HG03280 (cell line): ENCODE data around the gene TMEM271.
"Not testable (repeated sequence)": the region's sequence is repeated elsewhere in the genome, so short reads cannot be mapped to it uniquely, and the experiment has no call there.

Experiments used
- ATAC-seq: cut with Tn5 transposase; IDR thresholded peaks from one replicate; pipeline ENCODE4 v1.9.1; 2021; ENCODE audit warnings: mild to moderate bottlenecking, moderate library complexity; ENCODE audit not compliant: unreplicated experiment

Gene TMEM271

GRCh38 chr4:566508-567295 is 9.4 kb downstream of the TMEM271 start:
- no peak for ATAC-seq

- ATAC-seq = no peak
Observed at GRCh38 chr4:566035-566434, 10.1 kb downstream of the TMEM271 start.

GRCh38 chr4:565614-566013 is 10.5 kb downstream of the TMEM271 start:
- not testable (repeated sequence) for ATAC-seq

GRCh38 chr4:562458-562857 is 13.6 kb downstream of the TMEM271 start:
- not testable (repeated sequence) for ATAC-seq

GRCh38 chr4:561426-561825 is 14.7 kb downstream of the TMEM271 start:
- no peak for ATAC-seq

- ATAC-seq = no peak
Observed at GRCh38 chr4:560731-561291, 15.3 kb downstream of the TMEM271 start.

- ATAC-seq = no peak
Observed at GRCh38 chr4:560061-560460, 16.0 kb downstream of the TMEM271 start.

- ATAC-seq = no peak
Observed at GRCh38 chr4:555566-556275, 20.4 kb downstream of the TMEM271 start.

- not testable (repeated sequence) for ATAC-seq
Observed at GRCh38 chr4:554793-555320, 21.2 kb downstream of the TMEM271 start.

- no peak for ATAC-seq
Observed at GRCh38 chr4:552019-552418, 24.1 kb downstream of the TMEM271 start.

GRCh38 chr4:550268-550667 is 25.8 kb downstream of the TMEM271 start:
- not testable (repeated sequence) for ATAC-seq

GRCh38 chr4:548976-549375 is 27.1 kb downstream of the TMEM271 start:
- no peak for ATAC-seq

- ATAC-seq = no peak
Observed at GRCh38 chr4:545612-546011, 30.5 kb downstream of the TMEM271 start.

GRCh38 chr4:544386-545105 is 31.5 kb downstream of the TMEM271 start:
- ATAC-seq = no peak

- ATAC-seq = no peak
Observed at GRCh38 chr4:541271-541670, 34.8 kb downstream of the TMEM271 start.

GRCh38 chr4:538542-539142 is 37.5 kb downstream of the TMEM271 start:
- ATAC-seq = no peak

- ATAC-seq = no peak
Observed at GRCh38 chr4:537436-538264, 38.4 kb downstream of the TMEM271 start.

GRCh38 chr4:536351-536972 is 39.6 kb downstream of the TMEM271 start:
- ATAC-seq = no peak

GRCh38 chr4:535924-536281 is 40.2 kb downstream of the TMEM271 start:
- no peak for ATAC-seq
